HepG2 (cell line): ENCODE data around the gene SH3PXD2A. TPM values are rescaled to one million over a fixed set of nuclear protein-coding genes. Genes with fewer than 3 reads are reported as not detected.

ENCODE experiments used
- ATAC-seq: fragments of 200-7000 bp; cut with Tn5 transposase; 3 replicates; pipeline ENCODE4 v1.9.1; 2020; ENCODE audit warnings: mild to moderate bottlenecking, moderate library complexity
- BruUV-seq: library from RNA; stranded (reverse); fragments of 400-500 nt; replicated peaks from 2 replicates; lab custom pipeline; 2021; lab: Mats Ljungman, UMichigan
- CTCF ChIA-PET: fragments of 300-600 bp; formaldehyde crosslinking; extraction: SDS; loops from one replicate; lab custom pipeline; 2021; ENCODE audit warnings: low total read pairs, inconsistent platforms, low intra/inter-chr PET ratio; lab: Yijun Ruan, JAX
- POLR2A ChIA-PET: fragments of 350-600 bp; sonication (Branson Sonifier 250); formaldehyde crosslinking; loops from one replicate; lab custom pipeline; 2020; ENCODE audit warnings: antibody characterized with exemption, inconsistent platforms; lab: Yijun Ruan, JAX
- DNase-seq: peaks from one replicate; pipeline ENCODE4 v3.0.0-alpha.2; 2015; ENCODE audit warnings: low spot score
- FAIRE-seq: peaks from 3 replicates; lab custom pipeline; 2011; peaks lifted over from hg19 to GRCh38; lab: Jason Lieb, UNC
- H2AFZ ChIP-seq: one replicate; pipeline ENCODE4 v1.6.1; 2011; ENCODE audit warnings: low read length, inconsistent platforms
- H3K27ac ChIP-seq: fragments of 300-600 bp; 3 replicates; pipeline ENCODE4 v1.8.0; 2011; ENCODE audit warnings: mixed run types, mild to moderate bottlenecking, mixed read lengths, low read length, inconsistent platforms; ENCODE audit not compliant: insufficient read depth; ENCODE audit errors: extremely low read length
- H3K27me3 ChIP-seq, 2 experiments: fragments of 200-600 bp in 1 of 2; 2 replicates in 1 of 2; 3 replicates in 1 of 2; pipeline versions ENCODE4 v1.6.0 to v1.8.0; 2011; ENCODE audit warnings: low read length in 2 of 2, mild to moderate bottlenecking in 2 of 2, moderate library complexity in 2 of 2, inconsistent platforms in 1 of 2; ENCODE audit not compliant: insufficient read depth in 2 of 2, control insufficient read depth in 1 of 2
- H3K36me3 ChIP-seq, 2 experiments: fragments of 200-600 bp in 1 of 2; replicated peaks in 1 of 2; 2 replicates in 1 of 2; 3 replicates in 1 of 2; pipeline versions ENCODE4 v1.5.1 to v1.8.0; 2011; ENCODE audit warnings: low read length in 2 of 2, inconsistent platforms in 1 of 2; ENCODE audit not compliant: insufficient read depth in 2 of 2, control insufficient read depth in 1 of 2
- H3K4me1 ChIP-seq: 2 replicates; pipeline ENCODE4 v1.5.1; 2012; ENCODE audit warnings: low read length, inconsistent platforms; ENCODE audit not compliant: insufficient read depth
- H3K4me2 ChIP-seq: 2 replicates; pipeline ENCODE4 v1.6.0; 2011; ENCODE audit warnings: low read depth, low read length, inconsistent platforms
- H3K4me3 ChIP-seq, 3 experiments: fragments of 200-600 bp in 1 of 3; sonication (generic), shearing (Covaris generic) in 1 of 3; replicated peaks in 1 of 3; 2 replicates each; pipeline ENCODE4 v1.5.1; 2011 to 2016; ENCODE audit warnings: low read length in 3 of 3, inconsistent platforms in 2 of 3, low read depth in 2 of 3, mild to moderate bottlenecking in 2 of 3, control low read depth in 1 of 3, mixed read lengths in 1 of 3; ENCODE audit not compliant: insufficient read depth in 1 of 3
- H3K79me2 ChIP-seq: one replicate; pipeline ENCODE4 v1.6.1; 2011; ENCODE audit warnings: low read length, inconsistent platforms; ENCODE audit not compliant: insufficient read depth
- H3K9ac ChIP-seq: 2 replicates; pipeline ENCODE4 v1.6.0; 2011; ENCODE audit warnings: mild to moderate bottlenecking, low read depth, low read length, inconsistent platforms; ENCODE audit not compliant: insufficient read depth
- H3K9me3 ChIP-seq: 2 replicates; pipeline ENCODE4 v1.5.1; 2012; ENCODE audit warnings: mild to moderate bottlenecking, low read length
- H4K20me1 ChIP-seq: 2 replicates; pipeline ENCODE4 v1.6.0; 2011; ENCODE audit warnings: inconsistent platforms, mild to moderate bottlenecking, low read length, moderate library complexity; ENCODE audit not compliant: insufficient read depth
- MAFF ChIP-seq: IDR thresholded peaks from 2 replicates; pipeline ENCODE4 v1.6.1; 2011; ENCODE audit warnings: low read depth, low read length, improper control_type of control experiment
- MEIS2 ChIP-seq: sonication (generic); formaldehyde crosslinking; IDR thresholded peaks from 2 replicates; pipeline ENCODE4 v1.9.0; 2021; ENCODE audit warnings: mild to moderate bottlenecking, missing genetic modification reagents
- NFE2L2 ChIP-seq: fragments of 150-350 bp; IDR thresholded peaks from 2 replicates; pipeline ENCODE4 v1.6.1; 2014; ENCODE audit warnings: low read length
- PHF21A ChIP-seq: sonication (generic); formaldehyde crosslinking; IDR thresholded peaks from 2 replicates; pipeline ENCODE4 v1.5.0; 2020; ENCODE audit warnings: mild to moderate bottlenecking, missing genetic modification reagents
- PHF5A ChIP-seq: IDR thresholded peaks from one replicate; pipeline ENCODE4 v1.6.1; 2018; ENCODE audit warnings: low read depth, missing genetic modification reagents; ENCODE audit not compliant: unreplicated experiment
- ZNF567 ChIP-seq: sonication (generic); formaldehyde crosslinking; IDR thresholded peaks from 2 replicates; pipeline ENCODE4 v1.8.1; 2023; ENCODE audit warnings: mild to moderate bottlenecking, missing genetic modification reagents, borderline replicate concordance
- ZNF660 ChIP-seq: sonication (generic); formaldehyde crosslinking; IDR thresholded peaks from 2 replicates; pipeline ENCODE4 v1.5.1; 2020; ENCODE audit warnings: mild to moderate bottlenecking, low read depth, missing genetic modification reagents, borderline replicate concordance
- WGBS: methylation state at CpG from one replicate; pipeline ENCODE4 v1.1.6; 2017; ENCODE audit warnings: low lambda C conversion rate; 5-methylcytosine and 5-hydroxymethylcytosine counted together
- in situ Hi-C: cut with HindIII; loops from 2 replicates; pipeline ENCODE4 v1.10.0; 2017; ENCODE audit warnings: low pct_unique_long_range_greater_than_20kb; ENCODE audit not compliant: extremely low pct_ligation_motif_present
- intact Hi-C: fragments of 100-400 bp; cut with micrococcal nuclease; formaldehyde crosslinking; loops from one replicate; pipeline ENCODE4 v1.10.0; 2022; ENCODE audit not compliant: unreplicated experiment
- polyA plus RNA-seq, 8 experiments: library from polyadenylated mRNA; depleted of rRNA in 3 of 8; stranded (reverse) in 7 of 8; unstranded in 1 of 8; fragments of >200 nt; fragmentation: Illumina TruSeq in 4 of 8; extraction: Trizol in 4 of 8; gene quantifications; 2 replicates each; pipeline versions ENCODE4 v1.2.1 to v1.2.3, GENCODE V29; 2011 to 2016; ENCODE audit warnings: low read depth in 4 of 8, missing spikeins in 1 of 8, mixed read lengths in 1 of 8; ENCODE audit not compliant: insufficient read depth in 1 of 8
- total RNA-seq, 5 experiments: library from RNA; depleted of rRNA; stranded (reverse); fragments of >200 nt; fragmentation: Illumina TruSeq; extraction: Trizol; gene quantifications; 2 replicates each; pipeline ENCODE4 v1.2.3, GENCODE V29; 2016; ENCODE audit warnings: low read depth in 1 of 5
- TF ChIP-seq, protein P1 (sequence below): sonication (generic); formaldehyde crosslinking; IDR thresholded peaks from 2 replicates; pipeline ENCODE4 v1.8.1; 2023; ENCODE audit warnings: mild to moderate bottlenecking, missing genetic modification reagents
- TF ChIP-seq, protein P2 (sequence below): IDR thresholded peaks from 2 replicates; pipeline ENCODE4 v1.6.1; 2016

SH3PXD2A gene
- total and polyA plus RNA-seq, 2 of the 13 experiments (the other 11 are each of a cell fraction or from before 2014, with no cell fraction given): 11.1 to 11.3 TPM

DNA sequence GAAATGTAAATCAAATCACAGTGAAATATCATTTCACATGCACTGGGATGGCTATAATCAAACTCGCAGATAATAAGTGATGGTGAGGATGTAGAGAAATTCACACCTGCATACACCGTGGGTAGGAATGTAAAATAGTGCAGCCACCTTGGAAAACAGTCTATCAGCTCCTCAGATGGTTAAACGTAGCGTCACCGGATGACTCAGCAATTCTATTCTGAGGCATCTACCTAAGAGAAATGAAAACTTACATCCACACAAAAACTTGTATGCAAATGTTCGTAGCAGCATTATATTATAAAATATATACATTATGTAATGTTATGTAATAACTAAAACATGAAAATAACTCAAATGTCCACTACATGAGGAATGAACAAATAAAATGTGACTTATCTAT, 38.9 kb downstream of the SH3PXD2A start (continued):
- TF ChIP-seq ZNF567: no peak
- no peak for TF ChIP-seq MEIS2 (CRISPR knock-in tag)
- TF ChIP-seq PHF21A: no peak
- peak; percentile 95 for TF ChIP-seq NFE2L2
- TF ChIP-seq, protein P1, sequence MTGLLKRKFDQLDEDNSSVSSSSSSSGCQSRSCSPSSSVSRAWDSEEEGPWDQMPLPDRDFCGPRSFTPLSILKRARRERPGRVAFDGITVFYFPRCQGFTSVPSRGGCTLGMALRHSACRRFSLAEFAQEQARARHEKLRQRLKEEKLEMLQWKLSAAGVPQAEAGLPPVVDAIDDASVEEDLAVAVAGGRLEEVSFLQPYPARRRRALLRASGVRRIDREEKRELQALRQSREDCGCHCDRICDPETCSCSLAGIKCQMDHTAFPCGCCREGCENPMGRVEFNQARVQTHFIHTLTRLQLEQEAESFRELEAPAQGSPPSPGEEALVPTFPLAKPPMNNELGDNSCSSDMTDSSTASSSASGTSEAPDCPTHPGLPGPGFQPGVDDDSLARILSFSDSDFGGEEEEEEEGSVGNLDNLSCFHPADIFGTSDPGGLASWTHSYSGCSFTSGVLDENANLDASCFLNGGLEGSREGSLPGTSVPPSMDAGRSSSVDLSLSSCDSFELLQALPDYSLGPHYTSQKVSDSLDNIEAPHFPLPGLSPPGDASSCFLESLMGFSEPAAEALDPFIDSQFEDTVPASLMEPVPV (CRISPR knock-in tag): no peak
- no peak for TF ChIP-seq PHF5A (CRISPR knock-in tag)
- peak; percentile 68 for TF ChIP-seq MAFF

DNA sequence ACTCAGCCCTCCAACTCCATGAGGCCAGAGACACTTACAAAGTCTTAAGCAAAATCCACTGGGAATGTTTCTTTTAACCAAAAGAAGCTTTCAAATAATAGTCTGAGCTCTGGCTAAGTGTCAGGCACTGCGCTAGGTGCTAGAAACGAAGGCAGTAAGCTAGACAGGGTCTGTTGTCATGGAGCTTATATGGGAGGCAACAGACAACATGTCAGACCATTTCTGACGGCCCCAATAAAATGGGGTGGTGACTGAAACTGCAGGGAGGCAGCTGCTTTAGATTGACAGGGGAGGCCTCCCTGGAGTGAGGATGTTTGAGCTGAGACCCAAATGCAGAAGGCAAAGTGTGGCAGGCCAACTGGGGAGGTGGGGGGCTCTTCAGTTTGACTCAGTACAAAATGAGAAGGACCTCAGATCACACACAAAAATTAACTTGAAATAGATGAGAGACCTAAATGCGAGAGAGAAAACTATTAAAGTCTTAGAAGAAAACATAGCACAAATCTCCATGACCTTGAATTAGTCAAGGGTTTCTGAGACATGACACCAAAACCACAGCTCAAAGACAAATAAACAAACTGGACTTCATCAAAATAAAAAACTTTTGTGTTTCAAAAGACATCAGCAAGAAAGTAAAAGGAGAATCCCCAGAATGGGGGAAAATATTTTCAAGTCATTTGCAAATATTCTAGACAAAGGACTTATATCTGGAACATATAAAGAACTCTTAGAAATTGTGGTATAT, 40.6 kb downstream of the SH3PXD2A start:
- Histone ChIP-seq H3K79me2 (peaks cover 77% of the 10 kb centered on the region), H3K27ac (no peak overlapping the region), H3K4me3 (no peak overlapping the region), H3K9me3 (no peaks in the 10 kb centered on the region), H3K4me2 (no peak overlapping the region), H3K36me3 (peaks cover 8 to 27% of the 10 kb centered on the region in 2 experiments), H3K4me1 (peaks cover 73% of the 10 kb centered on the region), H2AFZ (no peak overlapping the region), H3K9ac (no peak overlapping the region), H3K27me3 (no peaks in the 10 kb centered on the region; a peak in 1 of 5 replicates), H4K20me1 (peaks cover 9% of the 10 kb centered on the region; the same call in 1 of the 2 replicates)
- ATAC-seq: no peak
- BruUV-seq: no TSS peak
- no peak for DNase-seq
- ChIA-PET POLR2A (interaction anchor here (1.1 to 1.7 kb wide), 4 partner anchors 18 to 42 kb away, joined by 3 to 12 read pairs (median 5); no protein-coding TSS in a partner anchor), CTCF (no interaction called here)
- 92% methylated on average over 4 of the region's 4 CpGs for WGBS
- intact Hi-C loops (loop anchor here (5.0 kb wide), 1 partner anchor 38 kb away; no protein-coding TSS in a partner anchor), in situ Hi-C loops (no loop called here)
- no peak for FAIRE-seq
- TF ChIP-seq, protein P2, sequence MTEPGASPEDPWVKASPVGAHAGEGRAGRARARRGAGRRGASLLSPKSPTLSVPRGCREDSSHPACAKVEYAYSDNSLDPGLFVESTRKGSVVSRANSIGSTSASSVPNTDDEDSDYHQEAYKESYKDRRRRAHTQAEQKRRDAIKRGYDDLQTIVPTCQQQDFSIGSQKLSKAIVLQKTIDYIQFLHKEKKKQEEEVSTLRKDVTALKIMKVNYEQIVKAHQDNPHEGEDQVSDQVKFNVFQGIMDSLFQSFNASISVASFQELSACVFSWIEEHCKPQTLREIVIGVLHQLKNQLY (CRISPR knock-in tag): no peak
- TF ChIP-seq ZNF660 (CRISPR knock-in tag): no peak
